DMS53 (cell line): ENCODE results near the gene CRCP.
"Not testable (repeated sequence)": the region's sequence is repeated elsewhere in the genome, so short reads cannot be mapped to it uniquely, and the experiment has no call there.

Source experiments
- DNase-seq: peaks from one replicate; lab custom pipeline; 2025; lab: John Stamatoyannopoulos, UW

CRCP gene

DNA sequence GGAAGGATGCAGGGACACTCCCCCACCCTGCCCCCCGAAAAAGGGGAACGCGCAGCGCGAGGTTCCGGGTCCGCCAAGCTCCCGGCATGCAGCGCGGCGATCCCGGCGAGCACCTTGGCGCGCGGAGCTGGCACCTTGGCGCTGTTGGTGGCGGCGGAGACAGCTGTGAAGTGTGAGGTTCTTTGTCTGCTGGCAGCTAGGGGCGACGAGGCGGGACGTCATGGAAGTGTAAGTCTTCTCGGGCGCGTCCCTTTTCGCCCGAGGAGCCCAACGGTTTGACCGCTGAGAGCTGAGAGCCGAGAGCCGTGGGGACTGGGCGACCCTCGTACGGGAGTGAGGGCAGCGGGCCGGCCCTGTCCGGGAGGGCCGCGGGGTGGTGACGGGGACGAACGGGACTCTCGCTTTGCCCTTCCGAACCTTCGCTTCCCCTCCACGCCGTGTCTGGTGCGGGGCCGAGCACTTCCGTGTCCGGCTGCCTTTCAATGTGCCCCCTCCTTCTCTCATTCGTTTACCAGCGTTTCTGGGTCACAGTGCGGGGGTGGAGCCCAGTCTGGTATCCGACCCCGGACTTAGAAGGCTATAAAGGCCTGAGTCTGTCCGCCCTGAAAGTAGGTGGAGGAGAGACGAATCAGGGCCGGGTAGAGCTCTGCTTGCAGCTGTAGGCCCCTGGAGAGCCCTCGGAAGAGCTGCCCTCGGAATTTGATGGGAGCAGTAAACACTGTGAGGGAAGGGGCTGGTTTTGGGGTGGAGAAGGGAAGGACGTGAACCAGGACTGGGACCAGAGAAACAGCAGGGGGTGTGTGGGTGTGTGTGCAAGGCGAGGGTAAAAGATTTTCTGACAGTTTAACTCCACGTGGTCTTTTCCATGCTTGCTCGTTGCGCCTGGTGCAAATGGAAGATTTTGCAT, at the start of gene CRCP:
TSS of gene CRCP (plus strand) at position 105 of the 907 bp plus-strand sequence. CDS start at position 221, 116 bp downstream.
- peak; percentile 92 for DNase-seq

DNA sequence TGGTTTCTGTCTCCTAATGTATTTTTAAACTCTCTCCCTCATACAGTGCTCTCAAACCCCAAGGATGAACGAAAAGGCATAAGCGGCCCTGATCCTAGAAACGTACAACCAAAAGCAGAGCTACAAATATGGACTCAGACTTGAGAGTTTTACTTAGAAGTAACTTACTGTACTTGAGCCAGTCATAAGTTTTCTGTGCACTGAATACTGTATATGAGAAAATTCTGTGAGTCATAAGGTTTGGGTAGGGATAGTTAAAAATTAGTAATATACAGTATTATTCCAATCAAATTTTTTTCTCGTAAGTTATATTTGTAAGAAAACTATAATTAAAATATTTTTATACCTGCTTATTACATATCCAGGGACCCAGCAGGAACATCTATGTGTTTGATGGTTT, 44.9 kb upstream of the CRCP start:
- DNase-seq = no peak

DNA sequence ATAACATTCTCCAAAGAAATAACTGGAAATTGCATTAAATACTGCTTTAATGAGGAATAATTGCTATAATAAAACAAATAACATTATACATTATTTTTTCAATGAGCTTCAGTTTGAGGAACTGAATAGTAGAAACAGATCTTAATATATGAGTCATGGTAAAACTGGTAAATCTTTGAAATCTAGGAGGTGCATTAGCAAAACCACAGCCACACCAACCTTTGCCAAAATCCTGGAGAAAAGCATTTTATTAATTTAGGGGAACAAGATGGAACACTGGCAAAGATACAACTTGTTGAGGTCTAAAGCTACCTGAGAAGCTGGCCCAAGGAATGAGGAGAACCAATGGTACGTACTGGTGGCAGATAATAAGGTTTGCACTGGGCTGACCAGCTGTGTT, 44.4 kb upstream of the CRCP start:
- no peak for DNase-seq

DNA sequence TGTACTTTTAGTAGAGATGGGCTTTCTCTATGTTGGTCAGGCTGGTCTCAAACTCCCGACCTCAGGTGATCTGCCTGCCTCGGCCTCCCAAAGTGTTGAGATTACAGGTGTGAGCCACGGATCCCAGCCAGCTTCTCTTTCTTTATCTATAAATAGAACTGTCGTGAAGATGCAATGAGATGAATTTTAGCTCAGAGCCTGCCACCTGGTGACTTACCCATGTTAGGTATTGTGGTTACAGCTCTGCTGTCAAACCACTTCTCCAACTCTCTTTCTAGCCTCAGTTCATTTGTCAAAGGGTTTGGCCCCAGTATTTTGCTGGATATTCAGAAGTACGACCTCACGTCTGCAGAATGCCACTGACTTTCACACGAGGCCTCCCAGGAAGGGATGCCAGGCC, 42.4 kb upstream of the CRCP start:
- DNase-seq = not testable (repeated sequence)

DNA sequence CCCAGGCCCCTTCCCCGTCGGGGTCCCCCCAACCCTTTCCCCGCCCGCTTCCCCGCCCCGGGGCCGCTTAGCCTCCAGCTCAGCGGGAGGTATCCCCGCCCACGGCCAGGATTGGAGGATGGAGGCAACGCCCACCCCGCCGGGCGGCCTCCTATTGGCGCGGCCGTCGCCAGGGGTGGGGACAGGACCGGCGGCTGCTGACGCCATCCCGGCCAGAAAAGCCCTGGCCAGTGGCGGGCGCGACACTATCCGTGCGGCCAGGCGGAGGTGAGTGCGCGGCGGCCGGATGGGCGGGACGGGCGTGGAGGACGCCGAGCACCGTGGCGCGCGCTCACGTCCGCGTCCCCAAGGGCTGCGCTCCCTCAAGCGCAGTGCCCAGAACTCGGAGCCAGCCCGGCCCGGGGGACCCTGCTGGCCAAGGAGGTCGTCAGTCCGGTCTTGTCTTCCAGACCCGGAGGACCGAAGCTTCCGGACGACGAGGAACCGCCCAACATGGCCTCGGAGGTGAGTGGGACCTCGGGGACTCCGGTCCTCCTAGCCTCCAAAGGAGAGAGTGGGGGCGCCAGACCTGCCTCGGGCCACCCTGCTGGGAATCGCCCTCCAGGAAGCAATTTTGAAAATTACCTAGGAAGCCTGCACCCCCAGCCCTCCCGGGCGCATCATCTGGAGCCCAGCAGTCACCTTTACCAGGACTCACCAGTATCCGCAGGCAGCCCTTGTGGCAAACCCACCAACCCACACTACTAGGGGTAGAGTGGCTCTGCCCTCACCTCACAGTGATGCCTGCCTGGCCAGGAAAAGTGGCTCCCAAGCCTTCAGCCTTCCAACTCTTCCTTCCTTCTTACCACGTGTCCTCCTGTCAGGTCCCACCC, 38.8 kb upstream of the CRCP start, which contains the start of gene ASL:
TSS of gene ASL (plus strand) at position 230 of the 872 bp plus-strand sequence. CDS start at position 493, 263 bp downstream.
- peak; percentile 99 for DNase-seq

DNA sequence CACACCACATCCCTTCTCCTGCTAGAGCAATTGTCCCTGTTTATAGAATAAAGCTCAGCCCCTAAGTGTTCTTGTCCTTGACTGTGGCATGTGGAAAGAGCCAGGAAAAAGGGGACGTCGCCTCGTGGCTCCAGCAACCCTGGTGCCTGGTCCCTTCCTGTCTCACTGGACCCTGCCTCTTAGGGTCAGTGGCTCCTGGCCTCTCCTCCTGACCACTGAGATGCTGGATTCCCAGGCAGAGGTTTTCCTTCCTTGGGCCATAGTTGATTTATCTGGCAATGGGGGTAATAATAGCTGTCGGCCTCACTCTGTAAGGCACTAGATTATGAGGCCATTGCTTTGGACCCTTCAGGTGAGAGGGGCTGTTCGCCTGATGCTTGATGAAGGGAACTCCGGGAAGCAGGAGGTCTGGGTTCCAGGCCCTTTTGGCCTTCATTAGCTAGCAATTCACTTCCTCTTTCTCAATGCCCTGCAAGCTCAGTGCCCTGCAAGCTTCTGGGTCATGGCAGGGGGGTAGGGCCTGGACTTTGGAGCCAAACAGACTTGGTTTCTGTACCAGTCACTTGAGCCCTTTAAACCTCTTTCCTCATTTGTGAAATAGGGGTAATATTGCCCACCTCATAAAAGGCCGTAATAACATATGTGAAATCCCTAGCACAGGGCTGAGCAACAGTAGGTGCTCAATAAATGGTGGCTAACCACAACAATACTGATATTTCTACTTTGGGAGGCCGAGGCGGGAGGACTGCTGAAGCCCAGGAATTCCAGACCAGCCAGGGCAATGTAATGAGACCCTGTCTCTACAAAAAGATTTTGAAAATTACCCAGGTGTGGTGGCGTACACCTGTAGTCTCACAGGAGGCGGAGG, 38.0 kb upstream of the CRCP start:
- DNase-seq = peak; percentile 47

DNA sequence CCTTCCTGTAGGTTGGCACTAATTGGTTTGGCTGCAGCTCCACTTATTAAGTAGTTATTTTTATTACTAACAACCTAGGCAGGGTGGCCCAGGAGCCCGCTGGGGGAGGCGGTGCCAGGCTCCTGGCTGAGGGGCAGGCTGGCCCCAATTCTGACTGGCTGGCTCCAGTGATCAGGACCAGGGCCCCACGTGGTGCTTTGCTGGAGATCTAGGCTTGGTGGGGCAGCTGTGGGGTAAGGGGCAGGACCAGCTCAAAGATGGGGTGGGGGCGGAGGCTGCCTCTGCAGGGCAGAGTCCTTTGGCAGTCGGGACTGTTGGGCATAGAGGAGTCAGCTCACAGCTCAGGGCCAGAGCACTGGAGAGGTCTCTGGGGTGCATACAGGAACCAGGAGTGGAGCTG, 36.6 kb upstream of the CRCP start:
- no peak for DNase-seq

DNA sequence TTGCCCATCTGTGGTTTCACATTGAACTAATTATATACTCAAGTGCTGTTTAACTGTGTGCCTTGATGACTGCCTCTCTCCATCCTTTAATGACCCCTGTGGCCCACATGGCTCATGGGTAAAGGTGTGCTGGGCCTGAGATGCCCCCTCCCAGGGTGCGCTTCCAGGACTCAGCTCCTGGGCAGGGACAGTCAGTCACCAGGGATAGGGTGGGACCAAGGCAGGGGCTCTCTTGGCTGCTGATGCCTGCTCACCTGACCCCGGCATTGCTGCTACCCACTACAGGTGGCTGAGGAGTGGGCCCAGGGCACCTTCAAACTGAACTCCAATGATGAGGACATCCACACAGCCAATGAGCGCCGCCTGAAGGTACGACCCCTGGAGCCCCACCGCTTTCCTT, 32.6 kb upstream of the CRCP start:
- no peak for DNase-seq

DNA sequence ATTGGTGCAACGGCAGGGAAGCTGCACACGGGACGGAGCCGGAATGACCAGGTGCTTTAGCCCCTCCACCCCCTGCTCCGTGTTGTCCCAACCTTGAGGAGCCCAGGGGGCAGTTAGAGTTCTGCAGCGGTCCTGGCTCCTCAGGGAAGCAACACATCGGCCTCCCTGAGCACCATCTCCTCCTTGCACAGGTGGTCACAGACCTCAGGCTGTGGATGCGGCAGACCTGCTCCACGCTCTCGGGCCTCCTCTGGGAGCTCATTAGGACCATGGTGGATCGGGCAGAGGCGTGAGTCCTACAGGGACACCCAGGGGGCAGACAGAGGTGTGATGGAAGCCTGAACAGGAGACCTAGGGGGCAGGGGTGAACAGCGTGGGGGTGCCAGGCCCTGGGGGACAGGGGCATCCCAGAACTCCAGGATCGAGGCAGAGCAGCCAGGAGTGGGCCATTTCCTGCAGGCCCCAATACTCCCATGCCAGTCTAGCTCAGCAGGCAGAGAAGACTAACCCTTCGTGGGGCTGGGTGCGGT, 31.7 kb upstream of the CRCP start:
- no peak for DNase-seq

DNA sequence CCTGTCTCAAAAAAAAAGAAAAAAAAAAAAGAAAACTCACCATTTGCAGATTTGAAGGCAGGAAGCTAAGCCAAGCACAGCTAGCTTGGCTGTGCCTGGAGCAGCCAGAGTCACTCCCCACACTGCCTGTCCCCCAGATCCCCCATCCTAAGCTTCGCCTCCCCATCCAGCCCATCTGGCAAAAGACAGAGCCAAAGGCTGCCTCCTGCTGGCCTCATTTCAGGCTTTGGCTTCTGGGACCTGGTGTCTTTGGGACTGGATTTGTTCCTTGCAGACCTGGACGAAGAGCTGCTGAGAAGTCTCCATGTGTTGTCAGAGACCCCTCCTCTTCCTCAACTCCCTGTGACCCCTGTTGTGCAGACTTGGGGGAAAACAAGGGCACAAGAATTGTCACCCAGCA, 31.0 kb upstream of the CRCP start:
- no peak for DNase-seq

DNA sequence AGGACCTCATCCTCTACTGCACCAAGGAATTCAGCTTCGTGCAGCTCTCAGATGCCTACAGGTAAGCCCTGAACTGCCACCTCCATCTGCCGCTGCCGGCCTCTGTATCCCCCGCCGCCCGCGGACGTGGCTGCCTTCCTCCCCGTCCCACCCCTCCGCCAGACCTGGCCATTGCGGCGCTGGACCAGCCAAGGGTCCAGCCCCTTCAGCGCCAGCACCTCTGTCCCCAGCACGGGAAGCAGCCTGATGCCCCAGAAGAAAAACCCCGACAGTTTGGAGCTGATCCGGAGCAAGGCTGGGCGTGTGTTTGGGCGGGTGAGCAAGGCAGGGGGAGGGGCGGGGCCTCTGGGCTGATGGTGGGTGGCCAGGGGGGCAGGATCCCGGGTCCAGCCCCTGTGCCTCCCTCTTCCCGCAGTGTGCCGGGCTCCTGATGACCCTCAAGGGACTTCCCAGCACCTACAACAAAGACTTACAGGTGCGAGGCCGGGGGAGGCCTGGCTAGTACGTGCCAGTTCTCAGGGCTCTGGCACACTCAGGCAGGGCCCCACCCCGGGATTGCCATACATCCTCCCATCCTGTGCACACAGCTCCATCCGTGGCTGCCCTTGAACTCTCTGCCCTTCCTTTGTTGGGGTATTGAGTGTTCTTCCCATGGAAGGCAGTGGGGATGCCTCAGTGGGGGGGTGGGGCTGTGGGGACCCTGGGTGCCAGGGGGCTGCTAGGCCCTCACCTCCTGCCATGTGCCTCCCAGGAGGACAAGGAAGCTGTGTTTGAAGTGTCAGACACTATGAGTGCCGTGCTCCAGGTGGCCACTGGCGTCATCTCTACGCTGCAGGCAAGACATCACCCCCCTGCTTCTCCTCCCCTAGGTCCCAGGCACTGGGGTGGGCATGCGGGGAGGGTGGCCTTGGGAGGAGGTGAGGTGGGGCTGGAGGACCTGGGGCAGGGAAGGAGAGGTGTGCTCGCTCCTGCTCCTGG, 25.5 kb upstream of the CRCP start:
- DNase-seq = no peak

DNA sequence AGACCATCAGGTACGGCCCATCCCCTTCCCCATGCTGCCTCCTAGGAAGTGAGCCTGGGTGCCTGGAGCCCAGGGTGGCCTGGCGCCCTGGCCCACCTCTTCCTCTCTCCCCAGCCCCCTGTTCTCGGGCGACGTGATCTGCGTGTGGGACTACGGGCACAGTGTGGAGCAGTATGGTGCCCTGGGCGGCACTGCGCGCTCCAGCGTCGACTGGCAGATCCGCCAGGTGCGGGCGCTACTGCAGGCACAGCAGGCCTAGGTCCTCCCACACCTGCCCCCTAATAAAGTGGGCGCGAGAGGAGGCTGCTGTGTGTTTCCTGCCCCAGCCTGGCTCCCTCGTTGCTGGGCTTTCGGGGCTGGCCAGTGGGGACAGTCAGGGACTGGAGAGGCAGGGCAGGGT, 22.0 kb upstream of the CRCP start:
- DNase-seq = no peak

DNA sequence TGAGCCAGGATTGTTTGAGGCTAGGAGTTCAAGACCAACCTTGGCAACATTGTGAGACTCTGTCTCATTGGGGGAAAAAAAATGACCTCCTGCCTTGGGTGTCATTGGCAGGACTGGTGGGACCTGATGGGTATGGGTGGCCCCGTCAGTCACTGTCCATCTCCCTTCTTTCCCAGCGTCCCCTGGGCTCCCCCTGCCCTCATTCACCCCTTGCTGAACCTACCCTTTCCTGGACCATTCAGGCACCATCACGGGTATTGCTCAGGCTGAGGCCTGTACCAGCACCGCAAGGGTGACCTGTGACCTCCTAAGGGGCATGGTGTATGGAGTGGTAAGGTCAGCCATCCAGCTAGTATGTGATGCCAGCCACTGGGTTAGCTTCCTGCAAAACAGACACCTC, 19.6 kb upstream of the CRCP start:
- DNase-seq = no peak

DNA sequence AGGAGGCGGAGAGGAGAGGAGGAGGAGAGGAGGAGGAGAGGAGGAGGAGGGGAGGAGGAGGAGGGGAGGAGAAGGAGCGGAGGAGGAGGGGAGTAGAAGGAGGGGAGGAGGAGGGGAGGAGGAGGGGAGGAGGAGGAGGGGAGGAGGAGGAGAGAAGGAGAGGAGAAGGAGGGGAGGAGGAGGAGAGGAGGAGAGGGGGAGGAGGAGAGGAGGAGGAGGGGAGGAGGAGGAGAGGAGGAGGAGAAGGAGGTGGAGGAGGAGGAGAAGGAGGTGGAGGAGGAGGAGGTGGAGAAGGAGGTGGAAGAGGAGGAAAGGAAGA, 15.5 kb upstream of the CRCP start:
- no peak for DNase-seq

DNA sequence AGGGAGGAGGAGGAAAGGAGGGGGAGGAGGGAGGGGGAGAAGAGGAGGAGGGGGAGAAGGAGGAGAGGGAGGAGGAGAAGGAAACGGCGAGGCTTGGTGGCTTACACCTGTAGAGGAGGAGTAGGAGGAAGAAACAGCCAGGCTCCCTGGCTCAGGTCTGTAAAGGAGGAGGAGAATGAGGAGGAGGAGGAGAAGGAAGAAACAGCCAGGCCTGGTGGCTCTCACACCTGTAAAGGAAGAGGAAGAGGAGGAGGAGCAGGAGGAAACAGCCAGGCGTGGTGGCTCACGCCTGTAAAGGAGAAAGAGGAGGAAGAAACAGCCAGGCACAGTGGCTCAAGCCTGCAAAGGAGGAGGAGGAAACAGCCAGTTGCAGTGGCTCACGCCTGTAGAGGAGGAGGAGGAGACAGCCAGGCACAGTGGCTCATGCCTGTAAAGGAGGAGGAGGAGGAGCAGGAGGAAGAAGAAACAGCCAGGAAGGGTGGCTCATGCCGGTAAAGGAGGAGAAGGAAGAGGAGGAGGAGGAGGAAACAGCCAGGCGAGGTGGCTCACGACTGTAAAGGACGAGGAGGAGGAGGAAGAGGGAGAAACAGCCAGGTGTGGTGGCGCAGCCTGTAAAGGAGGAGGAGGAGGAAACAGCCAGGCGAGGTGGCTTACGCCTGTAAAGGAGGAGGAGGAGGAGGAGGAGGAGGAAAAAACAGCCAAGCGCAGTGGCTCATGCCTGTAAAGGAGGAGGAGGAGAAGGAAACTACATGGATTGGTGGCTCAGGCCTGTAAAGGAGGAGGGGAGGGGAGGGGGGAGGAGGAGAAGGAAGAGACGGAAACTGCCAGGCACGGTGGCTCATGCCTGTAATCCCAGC, 14.9 kb upstream of the CRCP start:
- peak; percentile 96 for DNase-seq

DNA sequence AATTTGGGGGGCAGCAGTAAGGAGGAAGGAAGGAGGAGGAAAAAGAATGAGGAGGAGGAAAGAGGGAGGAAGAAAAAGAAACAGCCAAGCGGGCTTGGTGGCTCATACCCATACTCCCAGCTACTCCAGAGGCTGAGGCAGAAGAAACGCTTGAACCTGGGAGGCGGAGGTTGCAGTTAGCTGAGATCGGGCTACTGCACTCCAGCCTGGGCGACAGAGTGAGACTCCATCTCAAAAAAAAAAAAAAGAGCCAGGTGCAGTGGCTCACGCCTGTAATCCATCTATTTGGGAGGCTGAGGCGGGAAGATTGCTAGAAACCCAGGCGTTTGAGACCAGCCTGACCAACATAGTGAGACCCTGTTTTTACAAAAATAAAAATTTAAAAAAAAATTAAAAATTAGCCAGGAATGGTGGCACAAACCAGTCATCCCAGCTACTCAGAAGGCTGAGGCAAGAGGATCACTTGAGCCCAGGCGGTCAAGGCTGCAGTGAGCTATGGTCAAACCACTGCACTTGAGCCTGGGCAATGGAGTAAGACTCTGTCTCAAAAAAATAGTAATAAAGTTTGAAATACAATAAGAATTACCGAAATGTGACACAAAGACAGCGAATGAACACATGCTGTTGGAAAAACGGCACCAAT, 14.1 kb upstream of the CRCP start:
- peak; percentile 93 for DNase-seq

DNA sequence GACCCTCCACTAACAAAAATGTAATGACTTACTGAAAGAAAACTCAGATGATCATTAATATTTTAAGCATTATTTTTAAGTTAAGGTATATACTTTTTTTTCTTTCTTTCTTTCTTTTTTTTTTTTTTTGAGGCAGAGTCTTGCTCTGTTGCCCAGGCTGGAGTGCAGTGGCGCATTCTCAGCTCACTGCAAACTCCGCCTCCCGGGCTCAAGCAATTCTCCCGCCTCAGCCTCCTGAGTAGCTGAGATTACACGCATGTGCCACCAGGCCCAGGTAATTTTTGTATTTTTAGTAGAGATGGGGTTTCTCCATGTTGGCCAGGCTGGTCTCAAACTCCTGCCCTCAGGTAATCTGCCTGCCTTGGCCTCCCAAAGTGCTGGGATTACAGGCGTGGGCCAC, 12.5 kb upstream of the CRCP start:
- DNase-seq = not testable (repeated sequence)

DNA sequence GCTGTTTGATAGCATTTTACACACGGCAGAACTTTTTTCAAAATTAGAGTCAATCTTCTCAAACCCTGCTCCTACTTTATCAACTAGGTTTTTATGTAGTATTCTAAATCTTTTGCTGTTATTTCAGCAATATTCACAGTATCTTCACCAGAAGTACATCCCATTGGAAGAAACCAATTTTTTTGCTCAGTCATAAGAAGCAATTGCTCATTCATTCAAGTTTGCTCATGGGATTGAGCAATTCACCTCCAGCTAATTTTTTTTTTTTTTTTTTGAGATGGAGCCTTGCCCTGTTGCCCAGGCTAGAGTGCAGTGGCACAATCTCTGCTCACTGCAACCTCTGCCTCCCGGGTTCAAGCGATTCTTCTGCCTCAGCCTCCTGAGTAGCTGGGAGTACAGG, 10.7 kb upstream of the CRCP start:
- DNase-seq = not testable (repeated sequence)

DNA sequence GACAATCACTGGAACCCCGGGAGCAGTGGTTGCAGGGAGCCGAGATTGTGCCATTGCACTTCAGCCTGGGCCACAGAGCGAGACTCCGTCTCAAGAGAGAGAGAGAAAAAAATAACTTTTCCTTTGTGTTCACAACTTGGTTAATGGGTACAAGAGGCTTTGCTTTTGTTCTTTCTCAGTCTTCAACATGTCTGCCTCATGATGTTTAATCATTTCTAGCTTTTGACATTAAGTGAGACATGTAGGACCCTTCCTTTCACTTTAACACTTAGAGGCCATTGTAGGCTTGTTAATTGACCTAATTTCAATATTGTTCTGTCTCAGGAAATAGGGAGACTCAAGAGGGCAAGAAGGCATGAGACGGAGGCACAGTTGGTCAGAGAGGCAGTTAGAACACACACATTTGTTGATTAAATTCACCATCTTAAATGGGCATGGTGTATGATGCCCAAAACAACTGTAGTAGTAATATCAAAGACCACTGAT, 9.3 kb upstream of the CRCP start:
- DNase-seq = no peak
